ENCODE results near the gene FAM234A.
"Not testable (repeated sequence)": the region's sequence is repeated elsewhere in the genome, so short reads cannot be mapped to it uniquely, and the experiment has no call there.

Gene FAM234A, protein sequence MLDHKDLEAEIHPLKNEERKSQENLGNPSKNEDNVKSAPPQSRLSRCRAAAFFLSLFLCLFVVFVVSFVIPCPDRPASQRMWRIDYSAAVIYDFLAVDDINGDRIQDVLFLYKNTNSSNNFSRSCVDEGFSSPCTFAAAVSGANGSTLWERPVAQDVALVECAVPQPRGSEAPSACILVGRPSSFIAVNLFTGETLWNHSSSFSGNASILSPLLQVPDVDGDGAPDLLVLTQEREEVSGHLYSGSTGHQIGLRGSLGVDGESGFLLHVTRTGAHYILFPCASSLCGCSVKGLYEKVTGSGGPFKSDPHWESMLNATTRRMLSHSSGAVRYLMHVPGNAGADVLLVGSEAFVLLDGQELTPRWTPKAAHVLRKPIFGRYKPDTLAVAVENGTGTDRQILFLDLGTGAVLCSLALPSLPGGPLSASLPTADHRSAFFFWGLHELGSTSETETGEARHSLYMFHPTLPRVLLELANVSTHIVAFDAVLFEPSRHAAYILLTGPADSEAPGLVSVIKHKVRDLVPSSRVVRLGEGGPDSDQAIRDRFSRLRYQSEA

GRCh38 chr16:234468-235305 lies at the start of gene FAM234A:
FAM234A (plus strand) TSS chr16:234821; CDS start chr16:254414, 19,593 bp downstream.
- DNase-seq = peak; percentile 88

GRCh38 chr16:185213-185612 lies 49.4 kb upstream of the FAM234A start:
- DNase-seq = no peak

DNA sequence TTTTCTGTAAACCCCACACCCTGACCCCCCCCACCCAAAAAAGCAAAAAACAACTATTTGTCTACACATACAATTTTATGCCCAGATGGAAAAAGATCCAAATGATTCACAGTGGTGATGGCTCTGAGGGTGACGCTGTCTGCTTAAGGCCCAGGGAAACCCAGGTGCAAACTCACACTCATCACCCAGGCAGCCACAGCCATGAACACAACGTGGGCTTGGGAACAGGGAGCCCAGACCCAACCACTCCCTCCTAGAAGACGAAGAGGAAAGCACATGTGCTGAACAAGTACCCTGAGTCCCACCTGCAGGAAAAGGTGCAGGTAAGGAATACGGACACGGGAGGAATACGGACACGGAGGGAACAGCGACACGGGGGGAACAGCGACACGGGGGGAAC lies 48.9 kb upstream of the FAM234A start:
- no peak for DNase-seq

- no peak for DNase-seq
Measured at GRCh38 chr16:187330-187729, 47.3 kb upstream of the FAM234A start.

DNA sequence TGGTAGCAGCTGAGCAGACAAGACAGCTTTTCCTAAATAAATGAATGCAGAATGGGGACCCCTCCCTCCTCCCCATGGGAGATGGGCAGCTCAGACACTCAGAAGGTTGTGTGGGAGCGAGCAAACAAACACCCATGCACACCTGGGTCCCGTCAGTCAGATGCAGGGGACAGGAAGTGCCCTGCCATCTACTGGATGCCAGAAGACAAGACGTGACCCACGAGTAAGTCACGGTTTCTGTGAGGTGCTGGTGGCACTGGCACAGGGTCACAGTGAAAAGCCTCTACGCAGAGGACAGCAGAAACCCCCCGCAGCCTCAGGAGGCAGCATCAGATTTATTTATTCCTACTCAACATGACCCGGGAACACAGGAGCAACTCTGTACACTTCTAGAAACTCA lies 45.9 kb upstream of the FAM234A start:
- no peak for DNase-seq

- DNase-seq = no peak
Measured at GRCh38 chr16:189604-190186, 44.9 kb upstream of the FAM234A start.

DNA sequence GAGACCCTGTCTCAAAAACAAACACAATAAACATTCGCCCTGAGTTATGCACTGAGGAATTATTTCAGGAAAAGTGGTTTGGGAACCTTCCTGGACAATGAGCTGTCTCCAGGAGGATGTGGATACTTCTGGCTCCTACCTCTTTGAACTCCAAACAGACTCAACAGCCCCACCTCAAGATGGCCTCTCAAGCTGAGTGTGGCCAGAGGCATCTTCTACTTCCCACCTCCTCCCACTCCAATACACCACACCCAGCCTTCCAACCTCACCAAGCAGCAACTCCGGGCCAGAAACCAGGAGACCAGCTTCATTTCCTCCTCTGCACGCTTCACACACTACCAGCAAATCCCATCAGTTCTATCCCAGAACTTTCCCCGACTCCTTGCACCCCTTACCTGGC lies 42.8 kb upstream of the FAM234A start:
- no peak for DNase-seq

- no peak for DNase-seq
Measured at GRCh38 chr16:192686-193085, 41.9 kb upstream of the FAM234A start.

DNA sequence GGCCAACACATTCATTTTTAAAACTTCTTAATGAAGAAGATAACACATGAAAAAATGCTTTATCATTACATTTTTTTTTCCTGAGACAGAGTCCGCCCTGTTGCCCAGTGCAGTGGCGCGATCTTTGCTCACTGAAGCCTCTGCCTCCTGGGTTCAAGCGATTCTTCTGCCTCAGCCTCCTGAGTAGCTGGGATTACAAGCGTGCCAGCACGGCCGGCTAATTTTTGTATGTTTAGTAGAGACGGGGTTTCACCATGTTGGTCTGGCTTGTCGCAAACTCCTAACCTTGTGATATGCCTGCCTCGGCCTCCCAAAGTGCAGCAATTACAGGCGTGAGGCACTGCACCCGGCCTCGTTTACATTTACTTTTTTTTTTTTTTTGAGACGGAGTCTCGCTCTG lies 41.2 kb upstream of the FAM234A start:
- no peak for DNase-seq

- DNase-seq = no peak
Measured at GRCh38 chr16:194516-194915, 40.1 kb upstream of the FAM234A start.

DNA sequence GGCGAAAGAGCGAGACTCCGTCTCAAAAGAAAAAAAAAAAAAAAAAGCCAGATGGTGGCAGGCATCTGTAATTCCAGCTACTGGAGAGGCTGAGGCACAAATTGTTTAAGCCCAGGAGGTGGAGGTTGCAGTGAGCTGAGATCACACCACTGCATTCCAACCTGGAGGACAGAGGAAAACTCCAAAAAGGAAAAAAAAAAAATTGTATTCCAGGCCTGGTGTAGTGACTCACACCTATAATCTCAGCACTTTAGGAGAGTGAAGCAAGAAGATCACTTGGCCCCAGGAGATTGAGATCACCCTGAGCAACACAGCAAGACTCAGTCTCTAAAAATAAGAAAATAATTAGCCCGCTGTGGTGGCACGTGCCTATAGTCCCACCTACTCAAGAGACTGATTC lies 34.2 kb upstream of the FAM234A start:
- peak; percentile 84 for DNase-seq

- no peak for DNase-seq
Measured at GRCh38 chr16:203246-203645, 31.4 kb upstream of the FAM234A start.

DNA sequence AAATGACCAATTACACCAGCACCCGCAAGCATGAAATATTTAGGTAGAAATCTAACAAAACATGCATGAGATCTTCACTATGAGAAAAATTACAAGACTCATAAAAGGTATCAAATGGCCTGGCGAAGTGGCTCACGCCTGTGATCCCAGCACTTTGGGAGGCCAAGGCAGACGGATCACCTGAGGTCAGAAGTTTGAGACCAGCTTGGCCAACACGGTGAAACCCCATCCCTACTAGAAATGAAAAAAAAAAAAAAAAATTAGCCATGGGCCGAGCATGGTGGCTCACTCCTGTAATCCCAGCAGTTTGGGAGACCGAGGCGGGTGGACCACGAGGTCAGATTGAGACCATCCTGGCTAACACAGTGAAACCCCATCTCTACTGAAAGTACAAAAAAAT lies 30.6 kb upstream of the FAM234A start:
- not testable (repeated sequence) for DNase-seq

- DNase-seq = not testable (repeated sequence)
Measured at GRCh38 chr16:209359-209758, 25.3 kb upstream of the FAM234A start.

DNA sequence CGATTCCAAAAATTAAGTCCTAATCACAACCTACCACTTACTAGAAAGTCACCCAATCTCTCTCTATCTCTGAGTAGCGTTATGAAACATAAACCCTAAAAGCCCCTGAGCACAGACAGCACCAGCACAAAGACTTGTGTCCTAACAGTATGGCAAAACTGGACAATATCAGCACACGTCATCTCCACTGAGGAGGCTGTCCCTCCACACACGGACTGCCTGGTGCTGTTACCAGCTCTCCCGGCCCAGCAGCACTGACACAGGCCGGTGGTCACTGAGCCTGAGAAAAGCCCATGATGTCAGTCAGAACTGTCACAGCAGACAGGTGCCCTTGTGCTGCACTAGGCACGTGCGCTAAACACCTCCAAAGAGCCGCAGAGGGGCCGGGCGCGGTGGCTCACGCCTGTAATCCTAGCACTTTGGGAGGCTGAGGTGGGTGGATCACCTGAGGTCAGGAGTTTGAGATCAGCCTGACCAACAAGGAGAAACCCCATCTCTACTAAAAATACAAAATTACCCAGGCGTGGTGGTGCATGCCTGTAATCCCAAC lies 22.9 kb upstream of the FAM234A start:
- DNase-seq = not testable (repeated sequence)

DNA sequence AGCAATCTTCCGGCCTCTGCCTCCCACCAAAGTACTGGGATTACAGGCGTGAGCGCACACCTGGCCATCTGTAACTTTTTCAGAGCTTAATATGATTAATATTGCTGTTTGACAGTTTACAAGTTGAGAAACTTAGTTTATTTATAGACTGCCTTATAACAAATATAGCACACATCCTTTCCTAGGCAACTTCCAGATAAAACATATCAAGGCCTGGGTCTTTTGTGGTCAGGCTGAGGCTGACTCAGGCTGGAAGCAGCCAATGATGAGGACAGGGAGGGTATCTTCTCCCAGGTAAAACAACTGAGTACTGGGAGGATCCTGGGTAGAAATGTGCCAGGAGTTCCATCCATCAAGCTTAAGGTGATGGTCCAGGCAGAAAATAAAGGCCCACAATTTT lies 21.6 kb upstream of the FAM234A start:
- peak; percentile 59 for DNase-seq

- no peak for DNase-seq
Measured at GRCh38 chr16:220021-220420, 14.6 kb upstream of the FAM234A start.

GRCh38 chr16:228151-228851 lies 6.3 kb upstream of the FAM234A start:
- no peak for DNase-seq

- DNase-seq = peak; percentile 84
Measured at GRCh38 chr16:228852-229730, 5.5 kb upstream of the FAM234A start, which contains the start of gene LUC7L. LUC7L (minus strand) TSS chr16:229449; CDS start chr16:229339, 110 bp downstream.

DNA sequence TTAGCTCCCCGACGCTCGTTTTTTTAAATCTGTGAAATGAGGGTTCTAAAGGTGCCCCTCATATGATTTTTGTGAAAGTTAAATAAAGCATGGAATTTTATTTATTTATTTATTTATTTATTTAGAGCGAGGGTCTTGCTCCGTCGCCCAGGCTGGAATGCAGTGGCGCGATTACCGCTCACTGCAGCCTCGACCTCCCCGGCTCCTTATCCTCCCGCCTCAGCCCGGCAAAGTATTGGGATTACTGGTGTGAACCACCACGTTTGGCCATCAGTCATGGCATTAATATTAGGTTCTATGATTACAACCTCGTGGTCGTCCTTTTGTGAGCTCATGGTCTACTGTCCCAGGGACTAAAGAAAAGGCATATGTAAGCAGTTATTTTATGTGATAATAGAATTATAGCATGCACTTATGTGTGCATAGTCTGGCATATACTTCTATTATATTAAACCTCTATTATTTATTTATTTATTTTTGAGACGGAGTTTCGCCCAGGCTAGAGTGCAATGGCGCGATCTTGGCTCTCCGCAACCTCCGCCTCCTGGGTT lies 4.8 kb upstream of the FAM234A start:
- DNase-seq = no peak

GRCh38 chr16:230351-230750 lies 4.3 kb upstream of the FAM234A start:
- not testable (repeated sequence) for DNase-seq

All from NCI-H226 (cell line).